ENCODE results near the gene DYNC1I1.

The DYNC1I1 gene

DNA sequence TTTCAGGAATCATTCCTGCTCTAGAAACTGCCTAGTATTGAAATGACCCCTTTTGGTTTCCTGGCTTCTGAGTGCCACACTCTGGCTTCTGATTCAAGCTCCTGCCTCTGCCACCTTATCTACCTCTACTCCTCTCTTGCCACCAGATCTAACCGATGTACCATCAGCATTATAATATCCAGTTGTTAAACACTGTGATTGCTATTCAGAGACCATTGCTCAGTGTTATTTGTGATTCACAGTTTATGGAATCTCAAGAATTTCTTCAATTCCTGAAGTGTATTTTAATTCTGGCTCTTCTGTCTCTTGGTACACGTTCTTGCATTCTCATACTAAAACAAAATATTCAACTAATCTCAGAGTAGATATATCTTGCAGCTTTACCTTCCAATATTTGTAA, 88.7 kb downstream of the DYNC1I1 start:
- no peak for DNase-seq (ENCODE audit: low spot score)

DNA sequence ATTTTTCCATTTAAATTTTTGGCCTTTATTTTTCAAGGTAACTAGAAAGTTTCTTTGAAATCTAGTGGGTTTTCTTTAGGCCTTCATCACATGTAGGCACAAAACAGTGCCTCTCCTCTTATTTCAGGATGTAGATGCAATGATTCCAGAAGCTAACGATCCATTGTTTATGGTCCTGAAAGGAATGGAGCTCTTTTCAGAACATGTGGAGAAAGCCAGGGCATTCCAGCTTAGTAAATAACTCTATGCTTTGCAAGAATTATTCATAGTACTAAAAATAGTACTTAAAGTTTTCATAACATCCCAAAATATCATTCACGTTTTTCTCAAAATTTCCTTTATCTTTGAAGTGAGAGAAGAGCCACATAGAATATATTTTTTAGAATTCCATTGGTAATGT, 91.3 kb downstream of the DYNC1I1 start:
- DNase-seq (ENCODE audit: low spot score), result no peak

DNA sequence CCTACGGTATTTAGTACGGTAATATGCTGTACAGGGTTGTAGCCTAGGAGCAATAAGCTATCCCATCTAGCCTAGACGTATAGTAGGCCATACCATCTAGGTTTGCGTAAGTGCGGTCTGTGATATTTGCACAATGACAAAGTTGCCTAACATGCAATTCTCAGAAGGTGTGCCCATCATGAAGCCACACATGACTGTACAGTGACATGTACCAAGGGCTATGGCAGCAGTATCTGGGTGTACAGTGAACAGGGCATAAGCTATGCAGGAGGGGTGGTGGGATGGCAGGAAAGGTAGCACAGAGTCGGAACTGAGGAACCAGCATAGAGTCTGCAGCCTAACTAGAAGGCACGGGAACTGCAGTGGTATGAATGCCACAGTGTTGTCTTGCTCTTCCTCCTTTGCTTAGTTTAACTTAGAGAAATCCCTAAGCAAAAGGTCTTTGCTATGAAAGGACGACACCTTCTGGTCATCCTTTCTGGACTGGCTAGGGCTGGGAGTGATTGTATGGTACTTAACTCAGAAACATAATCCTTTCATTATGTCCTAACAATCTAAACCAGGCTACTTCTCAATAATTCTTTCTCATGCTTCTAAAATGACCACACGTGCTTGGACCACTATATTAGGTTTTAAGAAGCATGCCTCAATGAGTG, 93.5 kb downstream of the DYNC1I1 start:
- DNase-seq (ENCODE audit: low spot score), result no peak

GRCh38 chr7:95867309-95867708, 95.0 kb downstream of the DYNC1I1 start:
- DNase-seq (ENCODE audit: low spot score), result no peak

- DNase-seq (ENCODE audit: low spot score), result peak; percentile 2
Measured at GRCh38 chr7:95871075-95871848, 98.9 kb downstream of the DYNC1I1 start.

DNA sequence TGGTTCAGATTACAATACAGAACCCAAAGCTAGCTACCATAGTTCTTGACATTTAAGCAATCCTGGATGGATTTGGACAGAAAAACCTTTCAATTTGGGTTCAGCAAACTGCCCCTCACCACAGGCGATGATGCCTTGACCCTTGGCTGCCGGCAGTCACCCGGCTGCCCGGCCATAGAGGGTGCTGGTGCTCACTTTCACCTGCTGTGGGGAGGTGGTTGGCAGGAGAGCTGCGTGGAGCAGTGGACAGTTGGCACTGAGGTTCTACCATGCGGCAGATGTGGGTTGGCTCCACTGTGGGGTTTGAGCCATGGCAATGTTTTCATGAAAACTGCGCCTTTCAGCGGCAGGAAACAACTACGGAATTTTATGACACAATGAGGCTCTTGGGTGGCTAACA, 99.5 kb downstream of the DYNC1I1 start:
- no peak for DNase-seq (ENCODE audit: low spot score)

GRCh38 chr7:95874129-95874528, 101.8 kb downstream of the DYNC1I1 start:
- no peak for DNase-seq (ENCODE audit: low spot score)

- no peak for DNase-seq (ENCODE audit: low spot score)
Measured at GRCh38 chr7:95874541-95875265, 102.3 kb downstream of the DYNC1I1 start.

DNA sequence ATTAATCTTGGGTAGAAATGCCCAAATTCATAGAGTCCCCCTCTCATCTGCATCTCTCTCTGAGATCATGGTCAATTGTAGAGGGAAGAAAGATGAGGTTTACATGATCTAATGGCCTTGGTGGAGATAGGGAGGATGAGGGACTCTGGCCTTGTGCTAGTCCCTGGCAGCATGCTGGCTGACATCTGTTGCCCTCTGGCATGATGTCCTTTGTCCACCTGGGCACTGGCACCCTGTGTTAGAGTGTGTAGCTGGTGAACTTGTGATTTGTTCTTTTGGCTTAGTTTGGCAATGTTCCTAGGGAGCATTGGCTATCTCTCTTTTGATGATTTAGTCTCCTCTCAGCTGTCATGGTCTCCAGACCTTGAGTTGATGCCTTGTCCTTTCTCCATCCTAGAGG, 103.2 kb downstream of the DYNC1I1 start:
- DNase-seq (ENCODE audit: low spot score), result no peak

DNA sequence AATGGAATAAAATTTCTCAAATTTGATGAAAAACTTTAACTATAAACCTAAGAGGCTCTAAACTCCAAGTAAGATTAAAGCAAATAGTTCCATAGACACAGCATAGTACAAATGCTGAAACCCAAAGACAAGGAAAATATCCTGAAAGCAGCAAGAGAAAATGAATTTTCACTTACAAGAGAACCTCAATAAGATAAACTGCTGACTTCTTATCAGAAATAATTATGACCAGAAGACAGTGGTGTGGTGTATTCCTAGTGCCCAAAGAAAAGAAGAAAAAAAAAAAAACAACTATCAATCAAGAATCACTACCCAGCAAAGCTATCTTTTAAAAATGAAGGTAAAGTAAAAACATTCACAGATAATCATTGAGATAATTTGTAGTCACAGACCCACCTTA, 106.3 kb downstream of the DYNC1I1 start:
- no peak for DNase-seq (ENCODE audit: low spot score)

DNA sequence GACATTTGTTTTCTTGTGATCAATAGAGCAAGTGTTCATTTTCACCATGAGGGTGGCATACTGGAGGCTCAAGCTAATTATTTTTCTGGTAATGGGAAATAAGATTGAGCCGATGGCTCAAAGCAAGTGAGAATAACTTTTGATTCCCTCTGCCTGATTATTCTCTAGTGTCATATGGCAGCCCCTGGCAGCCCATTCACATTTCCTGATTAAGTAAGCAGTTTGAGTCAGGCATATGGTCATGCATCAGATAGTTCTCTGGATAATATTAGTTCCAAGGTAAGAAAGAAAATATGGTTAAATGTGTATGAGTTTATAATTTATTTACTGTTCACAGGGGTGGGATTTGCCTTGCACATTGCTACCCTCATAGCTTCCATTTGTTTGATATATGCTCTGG, 109.2 kb downstream of the DYNC1I1 start:
- DNase-seq (ENCODE audit: low spot score), result no peak

- DNase-seq (ENCODE audit: low spot score), result no peak
Measured at GRCh38 chr7:95883217-95883616, 110.9 kb downstream of the DYNC1I1 start.

- DNase-seq (ENCODE audit: low spot score), result no peak
Measured at GRCh38 chr7:95886501-95887090, 114.2 kb downstream of the DYNC1I1 start.

GRCh38 chr7:95893484-95893883, 121.1 kb downstream of the DYNC1I1 start:
- DNase-seq (ENCODE audit: low spot score), result no peak

DNA sequence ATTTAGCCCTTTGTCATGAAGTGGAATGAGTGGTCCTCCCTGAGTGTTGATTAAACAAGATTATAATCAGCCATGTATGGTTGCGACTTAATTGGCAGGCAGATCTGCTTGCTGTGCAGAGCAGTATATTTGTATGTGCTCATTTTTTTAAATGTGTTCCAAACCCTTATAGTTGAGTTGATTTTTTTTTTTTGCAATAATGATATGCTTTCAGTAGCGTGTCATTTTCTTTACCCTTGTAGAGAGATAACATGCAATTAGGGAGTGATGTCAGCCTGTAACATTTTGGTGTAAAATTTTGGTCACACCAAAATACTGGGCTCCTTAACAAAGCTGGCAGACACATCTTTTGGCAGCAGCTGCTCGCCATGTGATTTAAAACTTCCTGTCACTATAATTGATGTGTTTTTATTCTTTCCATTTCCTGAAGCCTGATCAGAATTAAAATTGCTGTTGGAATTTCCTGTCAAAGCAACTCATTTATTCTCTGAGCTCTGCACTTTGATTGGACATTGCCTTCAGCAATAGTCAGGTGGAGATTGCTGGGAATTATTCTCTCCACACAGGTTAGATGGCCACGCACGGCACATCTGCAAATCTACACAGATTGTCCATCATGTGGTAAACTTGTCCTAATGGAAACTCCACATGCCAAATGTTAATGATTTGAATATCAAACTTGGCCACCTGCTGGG, 125.3 kb downstream of the DYNC1I1 start:
- DNase-seq (ENCODE audit: low spot score), result no peak

DNA sequence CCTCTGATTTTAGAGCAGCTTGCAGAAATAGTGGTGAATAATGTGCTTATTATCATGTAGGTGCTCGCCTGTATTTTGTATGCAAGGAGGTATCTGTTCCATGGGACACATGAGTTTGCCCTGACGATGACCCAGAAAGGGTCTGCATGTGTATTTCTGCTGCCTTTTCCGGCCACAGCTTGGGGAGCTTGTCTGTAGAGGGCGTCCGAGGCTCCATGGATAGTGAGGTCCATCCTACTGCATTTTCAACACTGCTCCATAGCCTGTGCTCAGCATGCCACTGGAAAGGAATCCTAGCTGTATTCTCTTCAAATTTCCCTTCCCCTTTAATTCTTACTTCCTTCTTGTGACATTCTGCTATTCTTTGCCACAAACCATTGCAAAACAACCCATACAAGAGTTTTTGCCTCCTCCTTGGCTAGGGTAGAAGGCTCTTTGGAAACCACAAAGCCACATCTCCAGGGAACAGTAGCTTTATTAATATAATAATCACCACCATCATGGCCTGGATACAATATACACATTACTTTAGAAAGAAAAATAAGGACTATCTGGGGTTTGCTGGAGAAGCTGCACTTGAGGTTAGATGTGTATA, 127.7 kb downstream of the DYNC1I1 start:
- DNase-seq (ENCODE audit: low spot score), result no peak

GRCh38 chr7:95901006-95901405, 128.7 kb downstream of the DYNC1I1 start:
- no peak for DNase-seq (ENCODE audit: low spot score)

- no peak for DNase-seq (ENCODE audit: low spot score)
Measured at GRCh38 chr7:95904099-95904498, 131.7 kb downstream of the DYNC1I1 start.

- no peak for DNase-seq (ENCODE audit: low spot score)
Measured at GRCh38 chr7:95905167-95905566, 132.8 kb downstream of the DYNC1I1 start.

- no peak for DNase-seq (ENCODE audit: low spot score)
Measured at GRCh38 chr7:95906851-95907250, 134.5 kb downstream of the DYNC1I1 start.

GRCh38 chr7:95907337-95907736, 135.0 kb downstream of the DYNC1I1 start:
- no peak for DNase-seq (ENCODE audit: low spot score)

GRCh38 chr7:95908499-95908898, 136.1 kb downstream of the DYNC1I1 start:
- no peak for DNase-seq (ENCODE audit: low spot score)

Measured in CD4-positive, alpha-beta T cell treated with Interleukin-15 for 4 hours (primary cell).